TTC549 (cell line): ENCODE results near the gene IRGQ.
"Not testable (repeated sequence)": the region's sequence is repeated elsewhere in the genome, so short reads cannot be mapped to it uniquely, and the experiment has no call there.

Experiments used
- FAIRE-seq: peaks from 2 replicates; lab custom pipeline; 2012; peaks lifted over from hg19 to GRCh38; lab: Jason Lieb, UNC

The IRGQ gene

GRCh38 chr19:43624933-43625332, 29.0 kb upstream of the IRGQ start:
- FAIRE-seq = no peak

DNA sequence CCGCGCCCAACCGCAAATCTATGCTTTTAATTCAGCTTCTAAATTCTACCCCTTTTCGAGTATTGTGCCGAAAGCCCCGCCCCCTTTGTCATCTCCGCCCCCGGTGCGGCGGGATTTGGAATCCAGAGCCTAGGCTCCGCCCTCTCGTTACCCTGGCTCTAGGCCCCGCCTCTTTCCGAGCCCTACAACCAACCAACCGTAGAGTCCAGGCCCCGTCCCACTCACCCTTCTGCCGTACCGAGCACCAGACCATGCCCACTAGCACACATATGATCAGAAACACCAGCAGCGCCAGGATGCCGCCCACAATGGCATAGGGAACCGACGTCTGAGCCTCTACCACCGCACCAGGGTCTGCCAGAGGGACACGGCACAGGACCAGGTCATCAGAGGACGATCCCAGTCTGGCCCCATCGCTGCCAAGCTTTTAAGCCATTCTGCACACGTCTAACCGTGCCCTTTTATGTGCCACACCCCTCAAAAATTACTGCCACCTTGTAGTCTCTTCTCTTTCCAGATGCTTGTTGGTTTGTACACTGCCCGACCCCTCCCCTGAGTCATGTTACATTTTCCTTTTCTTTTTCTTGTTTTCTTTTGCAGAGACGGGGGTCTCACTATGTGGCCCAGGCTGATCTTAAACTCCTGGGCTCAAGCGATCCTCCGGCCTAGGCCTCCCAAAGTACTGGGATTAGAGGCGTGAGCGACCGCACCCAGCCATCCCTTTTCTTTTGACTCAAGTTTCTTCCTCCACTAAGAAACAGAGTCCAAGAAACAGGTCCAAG, 28.1 kb upstream of the IRGQ start:
- FAIRE-seq = no peak

- no peak for FAIRE-seq
Observed at GRCh38 chr19:43622956-43623355, 27.0 kb upstream of the IRGQ start.

- no peak for FAIRE-seq
Observed at GRCh38 chr19:43622070-43622469, 26.1 kb upstream of the IRGQ start.

GRCh38 chr19:43620061-43621001, 24.4 kb upstream of the IRGQ start:
- no peak for FAIRE-seq

- no peak for FAIRE-seq
Observed at GRCh38 chr19:43619262-43620060, 23.5 kb upstream of the IRGQ start, which contains the start of gene ZNF428. Gene ZNF428, minus strand, starts transcription at chr19:43619629. Its CDS starts 5,325 bp downstream, at chr19:43614304.

DNA sequence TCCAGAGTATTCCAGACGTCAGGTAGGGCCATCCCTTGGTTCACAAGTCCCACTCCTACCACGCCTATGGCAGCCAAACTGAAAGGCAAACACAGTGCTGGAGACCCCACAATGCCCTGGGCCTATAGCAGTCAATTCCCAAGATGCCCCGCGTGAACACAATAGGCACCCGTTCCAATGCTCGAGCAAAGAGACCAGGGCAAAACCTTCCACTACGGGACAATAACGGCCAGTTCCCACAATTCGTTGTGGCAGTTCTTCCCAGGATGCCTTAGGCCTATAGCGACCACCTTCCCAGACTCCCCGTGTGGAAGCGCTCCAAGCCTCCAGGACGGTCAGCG, 23.0 kb upstream of the IRGQ start:
- no peak for FAIRE-seq

DNA sequence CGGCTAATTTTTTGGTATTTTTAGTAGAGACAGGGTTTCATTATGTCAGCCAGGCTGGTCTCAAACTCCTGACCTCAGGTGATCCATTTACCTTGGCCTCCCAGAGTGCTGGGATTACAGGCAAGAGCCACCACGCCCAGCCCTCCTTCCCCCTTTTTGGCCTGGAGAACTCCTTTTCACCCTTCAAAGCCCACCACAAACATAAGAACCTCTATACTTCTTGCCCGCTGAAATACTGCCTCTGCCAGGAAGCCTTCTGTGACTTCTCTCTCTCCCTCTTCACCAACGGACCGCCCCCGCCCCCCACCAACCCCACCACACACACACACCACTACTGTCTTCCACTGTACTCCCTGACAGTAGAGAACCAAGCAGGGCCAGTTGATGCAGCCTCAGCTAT, 21.0 kb upstream of the IRGQ start:
- no peak for FAIRE-seq

DNA sequence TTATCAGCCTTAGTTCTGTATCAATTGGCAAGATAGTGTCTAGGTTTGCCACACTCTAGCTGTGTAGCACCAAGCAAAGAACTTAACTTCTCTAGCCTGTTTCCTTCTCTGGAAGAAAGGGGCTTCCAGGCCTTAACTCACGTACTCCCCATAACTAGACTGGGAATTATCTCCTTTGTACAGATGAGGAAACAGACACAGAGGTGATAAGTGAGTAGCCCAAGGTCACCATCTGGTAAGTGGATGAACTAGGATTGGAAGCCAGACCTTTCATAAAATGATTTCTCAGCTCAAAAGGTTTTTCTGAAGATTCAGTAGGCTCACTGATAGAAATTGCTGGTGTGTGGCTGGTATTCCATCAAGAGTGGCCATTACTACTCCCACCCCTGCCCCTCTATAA, 20.4 kb upstream of the IRGQ start:
- no peak for FAIRE-seq

GRCh38 chr19:43612374-43612773, 16.4 kb upstream of the IRGQ start:
- FAIRE-seq = no peak

GRCh38 chr19:43611788-43612187, 15.9 kb upstream of the IRGQ start, which contains the start of gene SRRM5:
Gene SRRM5, plus strand, starts transcription at chr19:43612088. Its CDS starts 34 bp downstream, at chr19:43612122.
- no peak for FAIRE-seq

- FAIRE-seq = no peak
Observed at GRCh38 chr19:43610493-43610892, 14.6 kb upstream of the IRGQ start.

DNA sequence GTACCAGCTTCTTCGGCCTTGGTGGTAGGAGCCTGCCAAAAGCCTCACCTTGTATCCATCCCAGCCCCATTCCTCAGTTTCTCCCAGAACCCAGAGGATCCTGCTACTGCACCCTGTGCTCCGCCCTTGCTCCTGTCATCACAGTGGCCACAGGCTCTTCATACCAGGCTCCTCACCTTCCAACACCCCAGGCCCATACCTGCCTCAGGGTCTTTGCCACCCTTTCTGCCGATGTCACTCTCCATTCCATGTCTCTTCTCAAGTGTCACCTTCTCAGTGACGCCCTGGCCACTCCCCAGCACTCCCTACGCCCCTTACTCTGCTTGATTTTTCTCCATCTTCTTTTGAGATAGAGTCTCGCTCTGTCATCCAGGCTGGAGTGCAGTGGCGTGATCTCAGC, 13.9 kb upstream of the IRGQ start:
- no peak for FAIRE-seq

DNA sequence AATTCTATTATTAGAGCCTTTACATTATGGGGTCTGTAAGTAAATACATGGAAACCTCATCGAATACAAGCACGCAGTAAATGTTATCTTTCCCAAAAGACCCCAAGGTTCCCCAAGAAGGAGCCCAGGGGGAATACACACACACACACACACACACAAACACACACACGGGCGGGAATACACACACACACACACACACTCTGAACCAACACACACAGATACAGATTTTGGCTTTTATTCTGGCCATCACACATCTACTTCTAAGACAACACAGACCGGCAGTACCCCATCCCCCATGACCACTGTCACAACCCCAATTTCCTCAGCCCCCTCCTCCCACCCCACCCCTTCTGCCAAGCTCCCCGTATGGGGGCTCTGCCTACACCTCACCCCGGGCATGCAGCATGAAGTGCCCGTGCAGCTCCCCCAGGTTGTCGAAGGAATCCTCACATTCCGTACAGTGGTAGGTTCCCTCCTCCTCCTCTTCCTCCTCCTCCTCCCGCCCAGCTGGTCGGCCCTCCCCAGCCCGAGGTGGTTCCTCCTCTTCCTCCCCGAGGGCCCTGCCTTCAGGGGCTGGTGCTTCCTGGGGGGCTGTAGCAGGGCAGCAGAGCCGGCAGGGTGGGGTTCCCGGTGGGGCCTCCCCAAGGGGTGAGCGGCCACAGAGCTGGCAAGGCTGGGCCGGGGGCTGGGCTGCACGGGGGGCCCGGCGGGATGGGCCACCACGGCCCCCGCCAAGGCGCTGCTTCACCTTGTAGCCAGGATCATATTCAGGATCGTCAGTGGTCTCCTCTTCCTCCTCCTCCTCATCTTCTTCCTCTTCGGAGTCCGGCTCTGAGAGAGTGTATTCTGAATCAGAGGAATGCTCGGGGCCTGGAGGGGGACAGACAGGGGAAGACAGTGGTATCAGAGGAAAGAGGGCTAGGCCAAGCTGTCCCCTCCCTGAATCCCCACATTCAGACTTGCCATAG, 11.6 kb upstream of the IRGQ start:
- FAIRE-seq = no peak

- no peak for FAIRE-seq
Observed at GRCh38 chr19:43606569-43607229, 10.8 kb upstream of the IRGQ start.

GRCh38 chr19:43605875-43606568, 10.1 kb upstream of the IRGQ start:
- FAIRE-seq = no peak

DNA sequence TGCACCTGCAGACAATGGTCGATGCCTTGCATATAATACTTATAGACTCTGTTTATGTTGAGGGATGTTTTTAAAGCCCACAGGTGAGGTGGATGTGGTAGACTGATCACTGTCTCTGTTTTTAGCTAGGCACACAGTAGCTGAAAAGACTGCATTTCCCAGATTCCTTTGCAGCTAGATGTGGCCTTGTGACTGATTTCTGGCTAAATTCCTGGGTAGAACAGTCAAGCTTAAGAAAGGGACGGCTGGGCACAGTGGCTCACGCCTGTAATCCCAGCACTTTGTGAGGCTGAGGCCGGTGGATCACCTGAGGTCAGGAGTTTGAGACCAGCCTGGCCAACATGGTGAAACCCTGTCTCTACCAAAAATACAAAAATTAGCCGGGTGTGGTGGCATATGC, 4.4 kb upstream of the IRGQ start:
- not testable (repeated sequence) for FAIRE-seq

DNA sequence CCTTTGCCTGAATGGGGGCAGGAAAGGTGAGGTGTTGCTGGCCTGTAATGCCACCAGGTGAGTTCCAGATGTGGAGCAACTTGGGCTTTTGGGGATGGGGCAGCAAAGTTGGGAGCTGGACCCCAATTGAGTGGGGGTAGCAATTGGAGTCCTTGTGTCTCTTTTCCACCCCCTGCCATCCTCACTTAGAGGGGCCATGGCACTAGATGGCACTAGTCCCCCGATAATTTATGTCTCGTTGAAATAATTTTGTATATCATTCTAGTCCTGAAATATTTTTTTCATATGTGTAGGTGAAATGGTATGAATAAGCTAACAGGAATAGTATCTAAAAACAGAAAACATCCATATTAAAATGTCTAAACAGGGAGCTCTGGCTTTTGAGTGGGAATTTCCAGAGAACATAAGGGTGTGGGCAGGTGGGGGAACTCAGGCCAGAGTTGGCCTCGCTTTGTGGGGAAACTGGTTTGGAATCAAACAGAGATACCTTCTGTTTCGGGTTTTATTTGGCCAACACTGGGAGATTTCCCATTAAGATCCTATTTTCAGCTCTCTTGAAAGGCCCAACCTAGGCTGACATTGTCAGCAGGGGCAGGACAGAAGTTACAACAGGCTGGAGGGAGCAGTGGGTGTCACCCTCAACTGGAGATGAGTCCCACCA, 3.8 kb upstream of the IRGQ start:
- no peak for FAIRE-seq

DNA sequence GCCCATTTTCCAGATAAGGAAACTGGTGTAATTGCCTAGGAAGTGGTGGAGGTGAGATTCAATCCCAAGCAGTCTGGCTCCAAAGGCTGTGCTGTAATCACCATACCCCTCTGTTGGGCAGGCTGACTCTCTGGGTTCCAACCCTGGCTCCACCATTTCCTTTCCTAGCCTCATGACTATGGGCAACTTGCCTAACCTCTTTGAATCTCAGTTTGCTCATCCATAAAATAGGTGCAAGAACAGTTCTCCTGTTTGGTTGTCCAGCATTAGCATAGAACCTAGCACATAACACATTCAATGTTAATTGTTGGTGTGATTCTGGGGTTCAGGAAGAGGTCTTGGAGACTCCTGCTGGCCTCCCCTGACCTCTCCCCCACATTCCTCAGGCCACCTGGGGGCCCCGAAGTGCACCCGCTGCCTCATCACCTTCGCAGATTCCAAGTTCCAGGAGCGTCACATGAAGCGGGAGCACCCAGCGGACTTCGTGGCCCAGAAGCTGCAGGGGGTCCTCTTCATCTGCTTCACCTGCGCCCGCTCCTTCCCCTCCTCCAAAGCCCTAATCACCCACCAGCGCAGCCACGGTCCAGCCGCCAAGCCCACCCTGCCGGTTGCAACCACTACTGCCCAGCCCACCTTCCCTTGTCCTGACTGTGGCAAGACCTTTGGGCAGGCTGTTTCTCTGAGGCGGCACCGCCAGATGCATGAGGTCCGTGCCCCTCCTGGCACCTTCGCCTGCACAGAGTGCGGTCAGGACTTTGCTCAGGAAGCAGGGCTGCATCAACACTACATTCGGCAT, 2.7 kb upstream of the IRGQ start:
- FAIRE-seq = no peak
